ENCODE measurements around the gene EEF2K. TPM values are rescaled to one million over a fixed set of nuclear protein-coding genes. Genes with fewer than 3 reads are reported as not detected.

EEF2K gene
- total RNA-seq, 1 donor from 2014 or later, result 22.5 TPM

DNA sequence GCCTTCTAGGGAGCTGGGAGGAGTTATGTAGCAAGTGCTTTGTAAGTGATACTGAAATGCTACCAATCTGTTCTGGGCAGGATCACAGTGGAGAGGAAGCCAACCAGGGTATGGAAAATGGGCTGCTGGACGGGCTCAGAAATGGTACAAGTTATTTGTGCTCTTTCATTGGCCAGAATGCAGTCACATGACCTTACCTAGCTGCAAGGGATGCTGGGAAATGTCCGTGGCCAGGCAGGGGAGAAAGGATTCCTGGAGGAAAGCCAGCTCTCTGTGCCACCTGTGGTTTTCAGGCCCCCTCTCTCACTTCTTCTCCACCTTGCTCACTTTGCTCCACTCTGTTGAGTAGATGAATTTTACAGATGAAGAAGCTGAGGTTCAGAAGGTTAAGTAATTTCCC is 4.8 kb downstream of the EEF2K start:
- Mint-ChIP-seq H3K4me1 (ENCODE audit: unreplicated experiment) (peaks cover 8% of the 10 kb centered on the region), H3K27ac (no peak overlapping the region), H3K4me3 (no peak overlapping the region), H3K9me3 (no peaks in the 10 kb centered on the region), H3K27me3 (no peaks in the 10 kb centered on the region), H3K36me3 (peaks cover 13% of the 10 kb centered on the region)
- TF ChIP-seq, protein P1, sequence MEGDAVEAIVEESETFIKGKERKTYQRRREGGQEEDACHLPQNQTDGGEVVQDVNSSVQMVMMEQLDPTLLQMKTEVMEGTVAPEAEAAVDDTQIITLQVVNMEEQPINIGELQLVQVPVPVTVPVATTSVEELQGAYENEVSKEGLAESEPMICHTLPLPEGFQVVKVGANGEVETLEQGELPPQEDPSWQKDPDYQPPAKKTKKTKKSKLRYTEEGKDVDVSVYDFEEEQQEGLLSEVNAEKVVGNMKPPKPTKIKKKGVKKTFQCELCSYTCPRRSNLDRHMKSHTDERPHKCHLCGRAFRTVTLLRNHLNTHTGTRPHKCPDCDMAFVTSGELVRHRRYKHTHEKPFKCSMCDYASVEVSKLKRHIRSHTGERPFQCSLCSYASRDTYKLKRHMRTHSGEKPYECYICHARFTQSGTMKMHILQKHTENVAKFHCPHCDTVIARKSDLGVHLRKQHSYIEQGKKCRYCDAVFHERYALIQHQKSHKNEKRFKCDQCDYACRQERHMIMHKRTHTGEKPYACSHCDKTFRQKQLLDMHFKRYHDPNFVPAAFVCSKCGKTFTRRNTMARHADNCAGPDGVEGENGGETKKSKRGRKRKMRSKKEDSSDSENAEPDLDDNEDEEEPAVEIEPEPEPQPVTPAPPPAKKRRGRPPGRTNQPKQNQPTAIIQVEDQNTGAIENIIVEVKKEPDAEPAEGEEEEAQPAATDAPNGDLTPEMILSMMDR (conservative IDR thresholded peaks at IDR 0.05), result no peak
- no peak for DNase-seq (ENCODE audit: extremely low spot score, unreplicated experiment)

DNA sequence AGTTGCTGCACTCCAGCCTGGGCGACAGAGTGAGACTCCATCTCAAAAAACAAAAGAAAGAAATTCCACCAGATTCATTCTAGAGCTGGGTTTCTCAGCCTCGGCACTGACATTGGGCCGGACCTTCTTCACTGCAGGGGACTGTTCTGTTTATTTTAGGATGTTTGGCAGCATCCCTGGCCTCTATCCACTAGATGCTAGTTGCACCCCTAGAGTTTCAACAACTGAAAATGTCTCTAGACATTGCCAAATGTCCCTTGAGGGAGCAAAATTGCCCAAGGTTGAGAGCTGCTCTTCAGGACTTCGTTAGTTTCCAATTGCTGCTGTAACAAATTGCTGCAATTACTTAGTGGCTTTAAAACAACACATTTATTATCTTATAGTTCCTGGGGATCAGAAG is 7.2 kb downstream of the EEF2K start:
- Mint-ChIP-seq H3K27ac (no peak overlapping the region), H3K36me3 (peaks cover 13% of the 10 kb centered on the region), H3K4me3 (no peak overlapping the region), H3K4me1 (ENCODE audit: unreplicated experiment) (no peaks in the 10 kb centered on the region), H3K27me3 (no peaks in the 10 kb centered on the region), H3K9me3 (no peaks in the 10 kb centered on the region)
- TF ChIP-seq, protein P1 (conservative IDR thresholded peaks at IDR 0.05), result no peak
- DNase-seq (ENCODE audit: extremely low spot score, unreplicated experiment), result no peak

- Mint-ChIP-seq H3K36me3 (peaks cover 13% of the 10 kb centered on the region), H3K27me3 (no peaks in the 10 kb centered on the region), H3K4me1 (ENCODE audit: unreplicated experiment) (no peaks in the 10 kb centered on the region), H3K4me3 (no peak overlapping the region), H3K9me3 (no peaks in the 10 kb centered on the region), H3K27ac (no peak overlapping the region)
- TF ChIP-seq, protein P1 (conservative IDR thresholded peaks at IDR 0.05), result no peak
- no peak for DNase-seq (ENCODE audit: extremely low spot score, unreplicated experiment)
Observed at GRCh38 chr16:22213801-22214200, 7.7 kb downstream of the EEF2K start.

DNA sequence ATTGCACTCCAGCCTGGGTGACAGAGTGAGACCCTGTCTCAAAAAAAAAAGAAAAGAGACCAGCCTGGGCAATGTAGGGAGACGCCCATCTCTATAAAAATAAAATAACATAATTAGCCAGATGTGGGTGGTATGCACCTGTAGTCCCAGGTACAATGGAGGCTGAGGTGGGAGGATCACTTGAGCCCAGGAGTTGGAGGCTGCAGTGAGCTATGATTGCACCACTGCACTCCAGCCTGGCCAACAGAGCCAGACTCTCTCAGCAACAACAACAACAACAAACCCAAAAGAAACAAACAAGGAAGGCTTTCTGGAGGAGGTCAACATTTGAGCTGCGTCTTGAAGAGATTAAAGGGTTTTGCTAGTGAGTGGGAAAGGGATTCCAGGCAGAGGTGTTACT is 8.3 kb downstream of the EEF2K start:
- no peak overlapping the region for H3K27ac Mint-ChIP-seq
- H3K36me3 Mint-ChIP-seq, result peaks cover 13% of the 10 kb centered on the region

DNA sequence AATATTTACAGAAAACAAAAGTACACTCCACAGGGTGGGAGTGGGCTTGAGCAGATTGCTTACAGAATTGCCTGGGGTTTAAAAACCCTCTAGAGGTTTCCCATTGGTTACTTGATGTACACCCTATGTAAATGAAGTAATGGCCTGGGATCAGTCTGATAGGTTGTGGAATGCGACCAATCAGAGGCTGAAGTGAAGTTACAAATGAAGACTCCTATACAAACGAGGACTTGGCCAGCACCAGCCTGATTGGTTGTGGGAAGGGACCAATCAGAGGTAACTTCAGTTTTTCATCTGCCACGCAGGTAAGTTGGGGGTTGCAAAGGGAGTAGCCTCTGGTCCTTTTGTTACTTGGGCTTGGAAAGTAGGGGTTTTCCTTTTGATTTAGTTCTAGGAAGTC is 8.8 kb downstream of the EEF2K start:
- no peaks in the 10 kb centered on the region for H3K27me3 Mint-ChIP-seq
- peaks cover 13% of the 10 kb centered on the region for H3K36me3 Mint-ChIP-seq
- TF ChIP-seq, protein P1 (conservative IDR thresholded peaks at IDR 0.05), result no peak
- DNase-seq (ENCODE audit: extremely low spot score, unreplicated experiment), result no peak
- H3K4me3 Mint-ChIP-seq, result no peak overlapping the region
- H3K27ac Mint-ChIP-seq, result no peak overlapping the region
- H3K4me1 Mint-ChIP-seq (ENCODE audit: unreplicated experiment), result no peaks in the 10 kb centered on the region
- H3K9me3 Mint-ChIP-seq, result no peaks in the 10 kb centered on the region

More for the DNA sequence above, 8.3 kb downstream of the EEF2K start:
- Mint-ChIP-seq H3K4me3 (no peak overlapping the region), H3K27me3 (no peaks in the 10 kb centered on the region), H3K9me3 (no peaks in the 10 kb centered on the region), H3K4me1 (ENCODE audit: unreplicated experiment) (no peaks in the 10 kb centered on the region)
- no peak for DNase-seq (ENCODE audit: extremely low spot score, unreplicated experiment)
- TF ChIP-seq, protein P1 (conservative IDR thresholded peaks at IDR 0.05), result no peak
